Measurements from ENCODE around the gene SLC25A40.
"Not testable (repeated sequence)": the region's sequence is repeated elsewhere in the genome, so short reads cannot be mapped to it uniquely, and the experiment has no call there.

The SLC25A40 gene

DNA sequence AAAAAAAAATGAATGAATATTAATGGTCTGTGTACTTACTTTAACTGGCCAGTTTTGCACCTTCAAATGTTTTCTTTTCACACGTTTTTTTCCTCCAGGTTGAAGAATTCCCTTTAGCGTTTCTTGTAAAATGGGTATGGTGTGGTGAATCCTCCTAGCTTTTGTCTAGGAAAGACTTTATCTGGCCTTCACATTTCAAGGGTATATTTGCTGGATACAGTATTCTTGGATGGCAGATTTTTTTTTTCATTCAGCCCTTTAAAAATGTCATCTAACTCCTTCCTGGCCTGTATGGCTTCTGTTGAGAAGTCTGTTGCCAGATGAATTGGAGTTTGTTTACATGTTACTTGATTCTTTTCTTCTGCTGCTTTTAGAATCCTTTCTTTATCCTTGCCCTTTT is 10.1 kb downstream of the SLC25A40 start:
- H3K4me1 ChIP-seq (ENCODE audit: control insufficient read depth, insufficient read depth, low read length) = peaks cover 3% of the 10 kb centered on the region
- H3K9ac ChIP-seq (ENCODE audit: low read depth, low read length) = no peak overlapping the region
- no peak overlapping the region for H3K4me3 ChIP-seq (ENCODE audit: low read depth, low read length)
- H3K9me3 ChIP-seq (ENCODE audit: control insufficient read depth, insufficient read depth, low read length) = no peaks in the 10 kb centered on the region
- no peaks in the 10 kb centered on the region for H3K36me3 ChIP-seq (ENCODE audit: control insufficient read depth, insufficient read depth, low read length)
- no peaks in the 10 kb centered on the region for H3K27me3 ChIP-seq (ENCODE audit: control insufficient read depth, insufficient read depth, low read length)

DNA sequence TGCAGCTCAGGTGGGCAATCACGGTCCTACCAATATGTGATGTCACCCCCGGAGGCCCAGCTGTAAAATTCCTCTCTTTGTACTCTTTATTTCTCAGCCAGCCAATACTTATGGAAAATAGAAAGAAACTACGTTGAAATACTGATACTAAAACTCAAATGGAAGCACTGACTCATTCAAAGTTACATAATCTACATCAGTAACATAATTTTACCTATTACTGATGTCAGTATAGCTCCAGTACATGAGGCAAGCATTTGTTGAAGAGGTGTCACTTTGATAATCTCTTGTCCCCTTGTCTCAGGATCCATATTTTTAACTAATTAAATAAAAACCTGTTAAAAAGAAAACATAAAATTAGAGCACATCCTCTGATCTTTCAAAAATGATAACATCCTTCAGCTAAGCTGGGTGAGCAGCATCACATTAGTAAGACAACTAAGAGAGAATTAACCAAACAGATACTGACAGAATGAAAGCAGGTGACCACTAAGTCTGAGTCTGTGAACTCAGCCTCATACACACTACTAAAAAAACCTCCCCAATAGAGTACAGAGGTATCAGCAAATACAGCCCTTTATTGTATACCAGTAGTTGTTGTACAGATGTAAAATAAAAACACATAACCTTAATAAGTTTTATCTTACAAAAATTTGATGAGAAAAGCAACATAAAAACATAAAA is 17.6 kb downstream of the SLC25A40 start:
- no peaks in the 10 kb centered on the region for H3K9me3 ChIP-seq (ENCODE audit: control insufficient read depth, insufficient read depth, low read length)
- H3K9ac ChIP-seq (ENCODE audit: low read depth, low read length) = no peak overlapping the region
- H3K36me3 ChIP-seq (ENCODE audit: control insufficient read depth, insufficient read depth, low read length) = no peaks in the 10 kb centered on the region

GRCh38 chr7:87853237-87853864 is 22.8 kb downstream of the SLC25A40 start:
- Histone ChIP-seq H3K4me1 (ENCODE audit: control insufficient read depth, insufficient read depth, low read length) (no peaks in the 10 kb centered on the region), H3K4me3 (ENCODE audit: low read depth, low read length) (no peak overlapping the region), H3K9ac (ENCODE audit: low read depth, low read length) (no peak overlapping the region), H3K9me3 (ENCODE audit: control insufficient read depth, insufficient read depth, low read length) (no peaks in the 10 kb centered on the region), H3K36me3 (ENCODE audit: control insufficient read depth, insufficient read depth, low read length) (no peaks in the 10 kb centered on the region), H3K27me3 (ENCODE audit: control insufficient read depth, insufficient read depth, low read length) (no peaks in the 10 kb centered on the region)

More for the DNA sequence above, 17.6 kb downstream of the SLC25A40 start:
- Histone ChIP-seq H3K27me3 (ENCODE audit: control insufficient read depth, insufficient read depth, low read length) (no peaks in the 10 kb centered on the region), H3K4me3 (ENCODE audit: low read depth, low read length) (no peak overlapping the region), H3K4me1 (ENCODE audit: control insufficient read depth, insufficient read depth, low read length) (no peaks in the 10 kb centered on the region)

GRCh38 chr7:87852306-87852705 is 23.9 kb downstream of the SLC25A40 start:
- H3K27me3 ChIP-seq (ENCODE audit: control insufficient read depth, insufficient read depth, low read length) = no peaks in the 10 kb centered on the region
- no peaks in the 10 kb centered on the region for H3K36me3 ChIP-seq (ENCODE audit: control insufficient read depth, insufficient read depth, low read length)
- H3K9me3 ChIP-seq (ENCODE audit: control insufficient read depth, insufficient read depth, low read length) = no peaks in the 10 kb centered on the region
- H3K4me1 ChIP-seq (ENCODE audit: control insufficient read depth, insufficient read depth, low read length) = no peaks in the 10 kb centered on the region
- H3K4me3 ChIP-seq (ENCODE audit: low read depth, low read length) = no peak overlapping the region
- H3K9ac ChIP-seq (ENCODE audit: low read depth, low read length) = no peak overlapping the region

- H3K9me3 ChIP-seq (ENCODE audit: control insufficient read depth, insufficient read depth, low read length) = no peaks in the 10 kb centered on the region
- H3K9ac ChIP-seq (ENCODE audit: low read depth, low read length) = no peak overlapping the region
- H3K4me1 ChIP-seq (ENCODE audit: control insufficient read depth, insufficient read depth, low read length) = no peaks in the 10 kb centered on the region
- H3K4me3 ChIP-seq (ENCODE audit: low read depth, low read length) = no peak overlapping the region
- H3K36me3 ChIP-seq (ENCODE audit: control insufficient read depth, insufficient read depth, low read length) = no peaks in the 10 kb centered on the region
- H3K27me3 ChIP-seq (ENCODE audit: control insufficient read depth, insufficient read depth, low read length) = no peaks in the 10 kb centered on the region
Measured at GRCh38 chr7:87850836-87851593, 25.1 kb downstream of the SLC25A40 start.

DNA sequence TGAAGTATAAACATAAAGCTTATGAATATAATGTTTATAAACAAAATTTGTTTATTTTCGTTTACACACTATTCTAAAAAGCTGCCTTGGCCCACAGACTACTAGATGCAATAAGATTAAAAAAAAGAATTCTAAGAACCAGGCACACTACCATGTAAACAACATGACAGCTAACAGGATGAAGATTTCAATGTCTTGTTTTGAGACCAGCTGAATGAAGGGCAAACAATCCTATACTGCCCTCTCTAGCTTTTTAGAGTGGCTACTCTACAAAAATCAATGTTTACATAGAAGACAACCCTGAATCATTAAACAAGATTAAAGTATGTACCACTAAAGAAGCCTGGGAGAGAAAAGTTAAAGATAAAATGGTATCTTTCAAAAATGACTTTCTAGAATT is 38.6 kb downstream of the SLC25A40 start:
- no peaks in the 10 kb centered on the region for H3K9me3 ChIP-seq (ENCODE audit: control insufficient read depth, insufficient read depth, low read length)
- no peaks in the 10 kb centered on the region for H3K4me1 ChIP-seq (ENCODE audit: control insufficient read depth, insufficient read depth, low read length)
- H3K9ac ChIP-seq (ENCODE audit: low read depth, low read length) = no peak overlapping the region
- no peaks in the 10 kb centered on the region for H3K36me3 ChIP-seq (ENCODE audit: control insufficient read depth, insufficient read depth, low read length)
- no peaks in the 10 kb centered on the region for H3K27me3 ChIP-seq (ENCODE audit: control insufficient read depth, insufficient read depth, low read length)
- no peak overlapping the region for H3K4me3 ChIP-seq (ENCODE audit: low read depth, low read length)

- H3K27me3 ChIP-seq (ENCODE audit: control insufficient read depth, insufficient read depth, low read length) = no peaks in the 10 kb centered on the region
Measured at GRCh38 chr7:87833130-87833529, 43.0 kb downstream of the SLC25A40 start.

GRCh38 chr7:87831097-87831496 is 45.1 kb downstream of the SLC25A40 start:
- Histone ChIP-seq H3K36me3 (ENCODE audit: control insufficient read depth, insufficient read depth, low read length) (no peaks in the 10 kb centered on the region), H3K27me3 (ENCODE audit: control insufficient read depth, insufficient read depth, low read length) (no peaks in the 10 kb centered on the region), H3K9ac (ENCODE audit: low read depth, low read length) (no peak overlapping the region), H3K9me3 (ENCODE audit: control insufficient read depth, insufficient read depth, low read length) (peaks cover 2% of the 10 kb centered on the region), H3K4me1 (ENCODE audit: control insufficient read depth, insufficient read depth, low read length) (no peaks in the 10 kb centered on the region), H3K4me3 (ENCODE audit: low read depth, low read length) (no peak overlapping the region)

More at GRCh38 chr7:87833130-87833529, 43.0 kb downstream of the SLC25A40 start:
- H3K4me3 ChIP-seq (ENCODE audit: low read depth, low read length) = no peak overlapping the region
- no peaks in the 10 kb centered on the region for H3K9me3 ChIP-seq (ENCODE audit: control insufficient read depth, insufficient read depth, low read length)
- no peaks in the 10 kb centered on the region for H3K36me3 ChIP-seq (ENCODE audit: control insufficient read depth, insufficient read depth, low read length)
- no peaks in the 10 kb centered on the region for H3K4me1 ChIP-seq (ENCODE audit: control insufficient read depth, insufficient read depth, low read length)
- H3K9ac ChIP-seq (ENCODE audit: low read depth, low read length) = no peak overlapping the region

DNA sequence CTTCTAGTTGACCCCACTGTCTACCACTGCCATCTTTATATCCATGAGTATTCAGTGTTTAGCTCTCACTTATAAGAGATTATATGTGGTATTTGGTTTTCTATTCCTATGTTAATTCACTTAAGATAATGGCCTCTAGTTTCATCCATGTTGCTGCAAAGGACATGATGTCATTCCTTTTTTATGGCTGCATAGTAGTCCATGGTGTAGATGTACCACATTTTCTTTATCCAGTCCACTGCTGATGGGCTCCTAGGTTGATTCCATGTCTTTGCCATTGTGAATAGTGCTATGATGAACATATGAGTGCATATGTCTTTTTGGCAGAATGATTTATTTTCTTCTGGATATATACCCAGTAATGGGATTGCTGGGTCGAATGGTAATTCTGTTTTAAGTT is 47.8 kb downstream of the SLC25A40 start:
- not testable (repeated sequence) for H3K9ac ChIP-seq (ENCODE audit: low read depth, low read length); H3K9me3 ChIP-seq (ENCODE audit: control insufficient read depth, insufficient read depth, low read length); H3K4me3 ChIP-seq (ENCODE audit: low read depth, low read length); H3K36me3 ChIP-seq (ENCODE audit: control insufficient read depth, insufficient read depth, low read length); H3K27me3 ChIP-seq (ENCODE audit: control insufficient read depth, insufficient read depth, low read length); H3K4me1 ChIP-seq (ENCODE audit: control insufficient read depth, insufficient read depth, low read length)

GRCh38 chr7:87825369-87825768 is 50.8 kb downstream of the SLC25A40 start:
- not testable (repeated sequence) for H3K4me1 ChIP-seq (ENCODE audit: control insufficient read depth, insufficient read depth, low read length); H3K27me3 ChIP-seq (ENCODE audit: control insufficient read depth, insufficient read depth, low read length); H3K36me3 ChIP-seq (ENCODE audit: control insufficient read depth, insufficient read depth, low read length); H3K9ac ChIP-seq (ENCODE audit: low read depth, low read length); H3K4me3 ChIP-seq (ENCODE audit: low read depth, low read length); H3K9me3 ChIP-seq (ENCODE audit: control insufficient read depth, insufficient read depth, low read length)

DNA sequence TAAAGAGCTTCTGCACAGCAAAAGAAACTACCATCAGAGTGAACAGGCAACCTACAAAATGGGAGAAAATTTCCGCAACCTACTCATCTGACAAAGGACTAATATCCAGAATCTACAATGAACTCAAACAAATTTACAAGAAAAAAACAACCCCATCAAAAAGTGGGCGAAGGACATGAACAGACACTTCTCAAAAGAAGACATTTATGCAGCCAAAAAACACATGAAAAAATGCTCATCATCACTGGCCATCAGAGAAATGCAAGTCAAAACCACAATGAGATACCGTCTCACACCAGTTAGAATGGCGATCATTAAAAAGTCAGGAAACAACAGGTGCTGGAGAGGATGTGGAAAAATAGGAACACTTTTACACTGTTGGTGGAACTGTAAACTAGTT is 54.1 kb downstream of the SLC25A40 start:
- H3K4me1 ChIP-seq (ENCODE audit: control insufficient read depth, insufficient read depth, low read length); H3K27me3 ChIP-seq (ENCODE audit: control insufficient read depth, insufficient read depth, low read length); H3K36me3 ChIP-seq (ENCODE audit: control insufficient read depth, insufficient read depth, low read length); H3K9me3 ChIP-seq (ENCODE audit: control insufficient read depth, insufficient read depth, low read length); H3K9ac ChIP-seq (ENCODE audit: low read depth, low read length); H3K4me3 ChIP-seq (ENCODE audit: low read depth, low read length): not testable (repeated sequence)

- no peaks in the 10 kb centered on the region for H3K36me3 ChIP-seq (ENCODE audit: control insufficient read depth, insufficient read depth, low read length)
- no peak overlapping the region for H3K4me3 ChIP-seq (ENCODE audit: low read depth, low read length)
- H3K27me3 ChIP-seq (ENCODE audit: control insufficient read depth, insufficient read depth, low read length) = no peaks in the 10 kb centered on the region
- H3K9ac ChIP-seq (ENCODE audit: low read depth, low read length) = no peak overlapping the region
- H3K9me3 ChIP-seq (ENCODE audit: control insufficient read depth, insufficient read depth, low read length) = no peaks in the 10 kb centered on the region
- no peaks in the 10 kb centered on the region for H3K4me1 ChIP-seq (ENCODE audit: control insufficient read depth, insufficient read depth, low read length)
Measured at GRCh38 chr7:87818336-87818735, 57.8 kb downstream of the SLC25A40 start.

Measured in iPS-15b (cell line).